Stimulated activated CD4-positive, alpha-beta T cell treated with anti-CD3 and anti-CD28 coated beads, TNF-alpha, amount 100 ng/mL, for 4 hours (primary cell): ENCODE measurements around the gene IL1RN.

ENCODE experiments used
- DNase-seq, 3 experiments: peaks; one replicate each; pipeline ENCODE4 v3.0.0-alpha.2; 2020; ENCODE audit warnings: low read depth in 3 of 3

Gene IL1RN

GRCh38 chr2:113103277-113103676 is 24.1 kb upstream of the IL1RN start:
- no peak for DNase-seq

- DNase-seq, result peak in 1 of 3 experiments; percentile 13
Observed at GRCh38 chr2:113104054-113104611, 23.3 kb upstream of the IL1RN start.

- no peak for DNase-seq
Observed at GRCh38 chr2:113105047-113105785, 22.2 kb upstream of the IL1RN start.

GRCh38 chr2:113111121-113111520 is 16.3 kb upstream of the IL1RN start:
- DNase-seq, result no peak

GRCh38 chr2:113111823-113112287 is 15.5 kb upstream of the IL1RN start:
- no peak for DNase-seq

- no peak for DNase-seq
Observed at GRCh38 chr2:113112441-113112840, 15.0 kb upstream of the IL1RN start.

- no peak for DNase-seq
Observed at GRCh38 chr2:113112871-113113270, 14.5 kb upstream of the IL1RN start.

- DNase-seq, result no peak
Observed at GRCh38 chr2:113113807-113114206, 13.6 kb upstream of the IL1RN start.

GRCh38 chr2:113114224-113114945 is 13.0 kb upstream of the IL1RN start:
- DNase-seq, result no peak

- DNase-seq, result no peak
Observed at GRCh38 chr2:113114996-113115395, 12.4 kb upstream of the IL1RN start.

GRCh38 chr2:113116100-113116958 is 11.1 kb upstream of the IL1RN start:
- no peak for DNase-seq

GRCh38 chr2:113117541-113118262 is 9.7 kb upstream of the IL1RN start:
- DNase-seq, result no peak

- no peak for DNase-seq
Observed at GRCh38 chr2:113118263-113118657, 9.1 kb upstream of the IL1RN start.

- DNase-seq, result no peak
Observed at GRCh38 chr2:113119111-113119510, 8.3 kb upstream of the IL1RN start.

- DNase-seq, result no peak
Observed at GRCh38 chr2:113120861-113121260, 6.5 kb upstream of the IL1RN start.

- DNase-seq, result no peak
Observed at GRCh38 chr2:113122364-113122763, 5.0 kb upstream of the IL1RN start.

- DNase-seq, result no peak
Observed at GRCh38 chr2:113123726-113124125, 3.7 kb upstream of the IL1RN start.

GRCh38 chr2:113124181-113124961 is 3.0 kb upstream of the IL1RN start:
- DNase-seq, result no peak

GRCh38 chr2:113124984-113125855 is 2.2 kb upstream of the IL1RN start:
- no peak for DNase-seq
